DMS 273 (cell line): ENCODE measurements around the gene PIK3R6.

Experiments used
- DNase-seq: peaks from one replicate; lab custom pipeline; 2025; ENCODE audit not compliant: unreplicated experiment; lab: John Stamatoyannopoulos, UW

PIK3R6 gene

DNA sequence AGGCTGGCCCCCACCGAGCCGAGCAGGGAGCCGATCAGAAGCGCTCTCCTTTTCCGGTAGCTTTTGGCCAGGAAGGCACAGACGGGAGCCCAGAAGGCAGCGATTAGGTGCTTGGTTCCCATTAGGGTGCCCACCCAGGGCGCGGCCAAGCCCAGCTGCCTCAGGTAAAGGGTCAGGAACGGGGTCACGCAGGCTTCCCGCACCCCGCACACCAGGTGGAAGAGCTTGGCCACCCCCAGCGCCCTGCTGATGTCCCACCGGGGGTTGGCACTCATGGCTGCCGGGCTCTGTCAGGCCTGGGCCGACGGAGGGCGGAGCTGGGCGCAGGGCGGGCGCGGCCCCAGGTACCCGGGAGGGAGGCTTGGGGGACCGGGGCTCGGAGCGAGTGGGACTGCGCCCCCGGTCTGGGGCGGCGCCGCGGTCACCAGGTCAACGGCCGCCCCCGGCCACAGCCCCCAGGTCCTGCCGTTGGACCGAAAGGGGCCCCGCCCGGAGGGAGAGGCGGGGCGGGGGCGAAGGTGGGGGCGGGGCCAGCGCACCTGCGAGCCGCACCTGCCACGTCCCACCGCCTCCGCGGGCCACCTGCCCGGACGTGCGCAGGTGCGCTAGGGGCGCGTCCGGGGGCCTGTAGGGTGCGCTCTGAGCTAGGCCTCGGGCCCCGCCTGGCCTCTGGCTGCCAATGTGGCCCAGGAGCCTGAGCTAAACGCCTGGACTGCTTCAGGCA, 68.5 kb downstream of the PIK3R6 start, which contains the start of gene MFSD6L:
TSS of gene MFSD6L (minus strand) at position 520 of the 724 bp plus-strand sequence. CDS start at position 275, 245 bp downstream.
- DNase-seq = peak; percentile 15

DNA sequence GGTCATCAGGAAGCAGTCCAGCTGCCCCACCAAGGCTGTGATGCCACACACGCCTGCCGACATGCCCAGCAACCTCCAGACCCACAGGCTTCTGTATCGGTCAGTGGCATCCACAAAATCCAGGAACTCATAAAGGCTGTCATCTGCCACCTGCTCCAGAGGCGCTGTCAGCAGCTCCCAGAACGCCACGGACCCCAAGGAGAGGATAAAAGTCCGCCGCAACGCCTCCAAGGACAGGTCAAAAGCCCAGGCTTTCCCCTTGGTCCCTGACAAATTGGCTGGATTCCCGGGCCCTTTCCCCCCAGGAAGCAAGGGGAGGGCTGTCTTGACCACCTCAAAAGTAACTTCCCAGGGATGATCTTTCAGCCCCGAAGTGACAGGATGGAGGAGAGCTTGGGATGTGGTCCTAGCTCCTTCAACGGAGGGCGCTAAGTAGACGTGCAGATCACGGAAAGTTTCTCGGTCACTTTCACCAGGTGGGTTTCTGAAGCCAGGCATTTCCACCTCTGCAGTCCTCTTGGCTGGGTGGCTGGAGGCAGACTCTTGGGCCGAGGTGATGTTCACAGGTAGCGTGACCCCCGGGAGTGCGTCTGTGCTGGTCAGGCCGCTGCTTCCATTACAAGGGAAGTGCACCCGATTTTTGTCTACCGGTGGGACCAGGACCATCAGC, 69.2 kb downstream of the PIK3R6 start:
- DNase-seq = no peak

DNA sequence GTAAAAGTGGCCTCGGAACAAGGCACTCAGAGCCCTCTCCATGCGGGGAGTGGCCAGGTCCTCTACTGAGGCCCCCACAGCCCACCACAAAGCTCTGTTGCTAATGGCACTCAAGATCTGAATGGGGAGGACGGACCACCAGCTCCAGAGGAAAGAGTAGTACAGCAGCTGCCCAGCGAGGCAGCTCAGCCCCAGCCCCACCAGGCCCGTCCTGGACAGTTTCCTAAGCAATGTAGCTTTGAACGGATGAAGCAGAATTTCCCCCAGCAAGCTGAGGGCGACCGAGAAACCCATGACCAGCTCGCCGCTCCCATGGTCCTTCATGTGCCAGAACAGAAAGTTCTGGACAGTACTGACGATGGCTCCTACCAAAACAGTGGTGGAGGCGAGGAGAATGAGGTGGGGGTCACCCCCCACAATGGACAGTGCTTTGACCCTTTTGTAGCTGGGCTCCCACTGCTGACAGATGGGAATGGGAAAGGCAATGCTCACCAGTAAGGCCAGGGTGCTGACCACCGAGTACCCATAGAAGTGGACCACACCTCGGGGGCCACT, 69.8 kb downstream of the PIK3R6 start:
- no peak for DNase-seq

DNA sequence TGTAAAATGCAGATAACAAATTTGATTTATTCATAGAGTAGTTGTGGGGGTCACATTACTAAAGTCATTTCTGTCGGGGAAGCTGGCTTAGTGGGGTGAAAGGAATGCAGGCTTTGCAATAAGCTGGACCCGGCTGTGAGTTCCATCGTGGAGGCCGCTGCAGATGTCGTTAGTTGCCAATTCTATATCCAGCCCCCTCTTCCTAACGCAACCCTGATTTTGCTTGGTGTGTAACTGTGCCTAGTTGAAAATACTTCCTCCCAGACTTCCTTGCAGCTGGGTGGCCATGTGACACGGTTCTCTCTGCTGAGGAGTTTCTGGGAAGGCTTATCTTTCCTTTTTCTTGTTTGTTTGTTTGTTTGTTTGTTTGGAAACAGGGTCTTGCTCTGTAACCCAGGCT, 72.8 kb downstream of the PIK3R6 start:
- DNase-seq = no peak

DNA sequence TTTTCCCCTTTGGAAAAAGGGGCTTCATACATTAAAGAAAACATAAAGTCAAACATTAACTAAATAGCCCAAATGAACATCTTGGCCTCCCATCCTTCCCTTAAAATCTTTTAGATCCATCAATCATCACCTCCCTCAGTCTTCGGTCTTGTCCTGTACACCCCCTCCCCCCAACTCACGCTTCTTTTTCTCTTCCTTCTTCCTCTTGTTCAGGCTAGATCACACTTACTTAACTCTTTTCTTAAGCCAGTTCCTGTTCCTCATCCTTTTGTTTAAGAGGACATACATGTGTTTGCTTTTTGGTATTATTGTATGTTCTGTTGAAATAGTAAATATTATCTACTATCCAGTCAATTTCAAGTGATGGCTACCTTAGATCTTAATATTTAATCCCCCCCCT, 73.8 kb downstream of the PIK3R6 start:
- DNase-seq = no peak

DNA sequence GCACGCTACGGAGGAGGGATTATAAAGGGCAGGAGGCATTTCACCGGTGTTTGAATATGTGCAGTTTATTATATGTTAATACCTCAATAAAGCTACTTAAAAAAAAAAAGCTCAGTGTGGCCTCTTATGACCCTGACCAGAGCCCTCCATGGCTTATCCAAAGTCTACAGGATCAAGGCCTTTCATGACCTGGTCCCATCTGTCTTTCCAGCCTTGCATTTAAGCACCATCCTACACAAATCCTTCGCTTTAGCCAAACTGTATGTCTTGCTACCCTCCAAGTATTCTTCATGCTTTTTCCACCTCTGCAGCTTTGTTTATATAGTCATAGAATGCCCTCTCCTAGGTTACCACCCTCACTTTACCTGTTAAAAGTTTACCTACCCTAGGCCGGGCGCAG, 74.8 kb downstream of the PIK3R6 start:
- DNase-seq = no peak

DNA sequence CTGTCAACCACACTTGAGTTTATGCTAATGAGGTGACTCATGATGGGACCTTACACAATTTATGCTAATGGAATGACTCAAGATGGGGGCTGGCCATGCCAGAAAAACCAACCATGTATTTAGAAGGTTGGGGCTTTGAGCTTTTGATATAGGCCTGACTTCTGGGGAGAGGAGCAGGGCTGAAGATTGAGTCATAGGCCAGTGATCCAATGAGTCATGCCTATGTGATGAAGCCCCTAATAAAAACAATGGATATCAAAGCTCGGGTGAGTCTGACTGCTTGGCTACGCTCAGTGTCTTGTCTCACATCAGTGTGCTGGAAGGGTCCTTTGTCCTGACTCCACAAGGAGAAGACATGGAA, 75.6 kb downstream of the PIK3R6 start:
- DNase-seq = no peak

DNA sequence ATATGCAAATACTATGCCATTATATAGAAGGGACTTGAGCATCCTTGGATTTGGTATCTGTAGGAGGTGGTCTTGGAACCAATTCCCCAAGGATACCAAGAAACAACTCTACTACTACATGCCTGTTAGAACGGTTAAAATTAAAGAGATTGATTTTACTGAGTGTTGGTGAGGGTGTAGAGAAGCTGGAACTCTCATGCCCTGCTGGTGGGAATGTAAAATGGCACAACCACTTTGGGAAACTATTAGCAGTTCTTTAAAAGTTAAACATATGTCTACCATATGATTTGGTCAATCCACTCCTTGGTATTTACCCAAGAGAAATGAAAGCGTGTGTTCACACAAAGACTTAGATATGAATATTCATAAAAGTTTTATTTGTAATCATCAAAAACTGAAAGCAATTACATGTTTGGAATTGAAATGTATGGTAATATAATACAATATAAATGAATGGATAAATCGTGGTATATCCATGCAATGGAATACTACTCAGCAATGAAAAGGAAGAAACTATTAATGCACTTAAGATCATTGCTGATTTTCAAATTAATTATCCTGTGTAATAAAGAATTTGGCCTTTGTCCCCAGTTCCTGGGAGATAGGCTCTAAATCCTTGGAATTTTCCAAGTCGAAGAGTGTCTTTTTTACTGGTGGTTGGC, 76.1 kb downstream of the PIK3R6 start:
- DNase-seq = no peak

DNA sequence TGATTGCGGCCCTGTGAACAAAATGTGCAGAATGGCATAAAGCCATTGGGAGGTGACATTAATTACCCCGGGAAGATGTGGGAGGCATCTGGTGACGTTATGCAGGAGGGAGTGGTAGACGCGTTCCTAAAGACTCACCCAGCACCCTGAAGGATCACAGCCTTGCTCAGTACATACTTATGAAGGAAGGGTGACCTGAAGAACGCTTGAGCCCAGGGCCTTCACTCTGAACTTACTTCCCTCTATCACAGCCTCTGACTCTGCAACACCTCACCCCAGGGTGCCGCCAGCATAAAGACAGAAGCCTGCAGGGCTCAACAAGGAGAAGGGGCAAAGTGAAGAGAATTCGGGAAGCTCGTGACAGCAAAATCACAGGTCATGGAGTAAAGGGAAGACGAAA, 77.7 kb downstream of the PIK3R6 start:
- no peak for DNase-seq

DNA sequence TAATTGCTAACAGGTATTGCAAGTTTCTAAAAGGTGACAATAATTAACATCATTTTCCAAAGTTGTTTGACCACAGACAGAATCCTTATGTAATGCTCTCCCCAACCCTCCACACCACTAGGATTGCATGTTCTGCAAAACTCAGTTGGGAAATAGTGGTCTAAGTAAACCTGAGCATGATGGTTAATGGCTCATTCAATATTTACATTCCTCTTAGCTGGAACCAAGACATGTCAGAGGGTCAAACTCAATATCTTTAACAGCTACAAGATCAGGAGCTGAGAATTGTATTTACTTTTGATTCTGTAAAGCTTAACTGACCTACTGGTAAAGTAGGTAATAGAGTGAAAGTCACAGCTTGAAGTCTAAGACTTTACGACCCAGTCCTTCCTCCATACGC, 78.5 kb downstream of the PIK3R6 start:
- no peak for DNase-seq

DNA sequence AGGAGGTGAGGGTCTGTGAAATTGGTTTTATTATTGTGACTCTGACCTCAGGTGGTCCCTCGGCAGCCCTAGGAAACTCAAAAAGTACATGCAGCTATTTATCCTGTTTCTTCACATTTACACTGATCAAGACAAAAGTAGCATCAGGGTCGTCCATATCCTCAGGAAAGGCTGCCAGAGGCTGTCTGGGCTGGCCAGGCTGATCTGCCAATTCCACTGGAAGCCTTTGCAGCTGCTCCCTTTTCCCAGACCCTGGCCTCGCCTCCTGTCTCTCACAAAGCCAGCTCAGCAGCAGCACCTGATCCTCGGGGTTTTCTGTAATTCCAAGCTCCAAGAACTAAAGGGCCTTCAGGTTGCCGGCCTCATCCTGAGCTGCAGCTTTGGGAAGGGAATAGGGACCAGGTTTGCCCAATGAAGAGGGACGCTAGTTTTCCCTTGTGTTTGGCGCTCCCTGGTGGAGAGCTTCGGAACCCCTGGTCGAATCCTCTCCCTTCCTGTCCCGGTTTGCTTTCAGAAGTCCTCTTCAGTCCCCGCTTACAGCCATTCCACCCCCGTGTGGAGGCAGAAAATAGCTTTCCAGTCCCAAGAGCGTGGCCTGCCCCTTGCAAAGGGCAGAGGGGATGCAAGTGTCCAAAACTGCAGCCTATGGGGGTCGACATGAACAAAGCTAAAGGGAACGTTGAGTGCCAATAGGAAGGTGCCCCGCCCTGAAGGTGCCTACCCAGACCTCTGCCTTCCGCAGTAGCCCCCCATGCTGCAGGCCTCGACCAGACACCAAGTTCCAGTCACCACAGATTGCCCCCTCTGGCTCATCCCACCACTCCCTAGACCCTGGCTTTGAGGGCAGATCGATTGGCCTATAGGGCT, 81.7 kb downstream of the PIK3R6 start:
- peak; percentile 84 for DNase-seq

DNA sequence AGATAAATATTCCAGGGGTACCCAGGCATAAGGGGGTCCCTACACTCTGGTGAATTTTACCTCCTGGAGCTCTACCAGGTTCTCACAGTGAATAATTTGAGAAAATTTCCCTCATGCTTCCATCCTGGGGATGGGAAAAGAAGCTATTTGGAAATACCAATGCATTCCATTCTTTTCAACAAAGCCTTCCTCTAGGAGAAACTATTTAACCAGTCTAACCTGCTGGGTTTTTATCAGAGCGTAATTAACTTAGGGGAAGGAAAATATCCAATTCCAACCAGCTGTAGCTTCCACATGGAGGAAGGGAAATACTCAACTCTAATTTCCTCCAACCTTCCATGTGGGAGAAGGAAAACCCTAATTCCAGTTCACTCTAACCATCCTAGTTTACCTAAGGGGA, 85.3 kb downstream of the PIK3R6 start:
- DNase-seq = no peak

DNA sequence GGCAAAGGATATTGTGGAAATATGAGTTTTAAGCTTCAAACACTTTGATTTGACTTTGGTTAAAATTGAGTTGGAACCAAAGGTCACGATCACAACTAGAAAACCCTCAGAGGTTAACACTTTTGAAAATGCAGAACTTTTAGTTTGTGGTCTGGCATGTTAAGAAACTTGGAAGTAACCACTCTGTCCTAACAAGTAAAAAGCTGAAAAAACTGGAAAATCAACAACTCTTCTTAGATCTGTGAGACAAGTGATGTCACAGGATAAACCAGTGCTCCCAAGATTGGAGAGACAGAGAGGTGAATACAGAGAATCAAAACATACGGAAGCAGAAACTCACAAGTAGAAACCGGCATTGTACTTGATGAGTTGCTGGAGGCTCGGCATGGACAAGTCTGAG, 85.7 kb downstream of the PIK3R6 start:
- no peak for DNase-seq

DNA sequence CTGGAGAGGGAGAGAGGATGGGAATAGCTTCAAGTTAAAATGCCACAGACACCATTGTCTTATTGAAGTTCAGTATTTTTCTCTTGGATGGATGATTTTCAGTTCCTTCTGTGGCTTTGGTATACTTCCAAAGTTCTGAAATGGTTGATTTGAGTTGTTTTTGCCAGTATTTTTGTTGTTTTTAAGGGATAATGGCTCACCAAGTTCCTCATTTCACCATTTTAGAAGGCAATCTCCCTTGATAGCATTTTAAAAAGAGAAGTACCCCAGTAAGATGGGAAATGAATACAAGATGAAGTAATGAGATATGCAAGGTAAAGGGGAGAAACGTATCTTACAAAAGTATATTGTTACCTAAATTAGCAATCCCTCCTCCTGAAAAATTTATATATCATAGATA, 90.6 kb downstream of the PIK3R6 start:
- DNase-seq = no peak

DNA sequence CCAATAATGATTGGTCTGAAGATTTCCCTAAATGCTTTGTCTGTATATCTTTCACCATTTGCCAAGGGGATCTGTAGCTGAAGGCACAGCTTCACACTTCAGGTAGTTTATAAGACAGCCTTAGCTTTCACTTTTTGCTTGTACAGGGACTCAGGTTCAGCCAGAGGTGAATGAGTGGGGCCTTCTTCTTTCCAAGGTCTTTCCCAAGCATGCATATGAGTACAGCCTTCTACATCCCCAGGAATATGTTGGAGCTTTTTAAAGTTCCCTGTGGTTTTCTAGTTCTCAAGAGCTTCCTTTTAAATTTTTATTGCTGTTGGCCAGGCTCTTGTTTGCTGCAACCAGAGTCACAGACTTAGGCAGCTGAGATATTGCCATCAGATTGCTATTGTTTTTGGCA, 91.2 kb downstream of the PIK3R6 start:
- DNase-seq = no peak

DNA sequence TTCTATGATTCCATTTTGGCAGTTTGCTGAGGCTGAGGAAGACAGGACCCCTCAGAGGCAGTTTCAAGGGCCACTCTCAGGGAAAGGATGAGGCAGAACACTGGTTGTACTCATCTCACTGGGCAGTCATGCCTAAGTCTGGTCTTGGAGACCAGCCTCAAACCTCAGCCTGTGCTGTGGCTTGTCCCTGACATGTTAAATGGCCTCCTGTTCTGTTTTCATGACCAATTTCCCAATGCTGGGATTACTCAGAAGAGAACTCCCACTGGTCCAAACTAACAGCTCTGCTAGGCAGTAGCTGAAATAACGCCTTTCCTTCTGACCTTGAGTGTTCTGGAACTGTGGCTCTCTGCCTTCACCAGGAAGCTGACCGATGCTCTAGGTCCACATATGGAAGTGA, 100.7 kb downstream of the PIK3R6 start:
- no peak for DNase-seq

DNA sequence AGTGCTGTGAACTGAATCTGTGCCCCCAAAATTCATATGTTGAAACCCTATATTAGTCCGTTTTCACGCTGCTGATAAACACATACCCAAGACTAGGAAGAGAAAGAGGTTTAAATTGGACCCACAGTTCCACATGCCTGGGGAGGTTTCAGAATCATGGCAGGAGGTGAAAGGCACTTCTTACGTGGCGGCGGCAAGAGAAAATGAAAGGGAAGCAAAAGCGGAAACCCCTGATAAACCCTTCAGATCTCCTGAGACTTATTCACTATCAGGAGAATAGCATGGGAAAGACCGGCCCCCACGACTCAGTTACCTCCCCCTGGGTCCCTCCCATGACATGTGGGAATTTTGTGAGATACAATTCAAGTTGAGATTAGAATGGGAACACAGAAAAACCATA, 105.5 kb downstream of the PIK3R6 start:
- DNase-seq = no peak

DNA sequence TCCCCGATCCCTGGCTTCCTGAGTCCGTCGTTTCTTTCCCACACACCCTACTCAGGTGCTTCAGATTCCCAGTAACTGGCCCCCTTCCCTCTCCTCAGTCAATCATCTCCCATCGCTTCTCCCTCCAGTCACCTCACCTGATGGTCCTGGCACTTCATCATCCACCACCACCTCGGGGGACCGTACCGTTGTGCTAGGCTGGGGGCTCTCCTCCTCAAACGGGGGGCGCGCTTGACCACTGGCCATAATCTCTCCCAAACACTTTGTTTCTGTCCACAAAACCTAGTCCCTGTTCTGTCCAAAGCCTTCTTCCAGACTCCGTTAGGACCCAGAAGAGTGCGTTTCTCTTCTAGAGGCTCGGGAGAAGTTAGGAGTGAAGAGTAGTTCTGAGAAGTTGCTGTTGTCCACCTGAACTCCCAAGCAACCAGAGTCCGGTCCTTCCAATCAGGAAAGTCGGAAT, 109.3 kb downstream of the PIK3R6 start, which contains the start of gene SPDYE4:
TSS of gene SPDYE4 (minus strand) at position 410 of the 460 bp plus-strand sequence. CDS start at position 246, 164 bp downstream.
- no peak for DNase-seq

DNA sequence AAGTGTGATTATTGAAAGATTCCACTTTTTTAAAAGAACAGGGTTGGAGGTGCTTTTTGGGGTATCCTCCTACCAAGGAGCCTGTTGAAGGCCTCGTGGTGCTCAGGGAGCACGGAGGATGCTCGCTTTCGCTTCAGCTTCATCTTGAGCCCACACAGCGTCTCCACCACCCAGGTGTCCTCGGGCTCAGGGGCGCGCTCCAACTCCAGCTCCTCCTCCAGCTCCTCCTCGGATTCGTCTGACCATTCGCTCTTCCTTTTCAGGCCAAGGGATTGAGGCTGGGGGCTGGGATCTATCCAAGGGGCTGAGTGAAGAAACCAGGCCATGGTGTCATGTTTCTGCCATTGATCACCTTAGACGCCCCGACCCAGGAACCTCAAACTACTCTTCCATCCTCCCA, 110.3 kb downstream of the PIK3R6 start:
- DNase-seq = no peak

DNA sequence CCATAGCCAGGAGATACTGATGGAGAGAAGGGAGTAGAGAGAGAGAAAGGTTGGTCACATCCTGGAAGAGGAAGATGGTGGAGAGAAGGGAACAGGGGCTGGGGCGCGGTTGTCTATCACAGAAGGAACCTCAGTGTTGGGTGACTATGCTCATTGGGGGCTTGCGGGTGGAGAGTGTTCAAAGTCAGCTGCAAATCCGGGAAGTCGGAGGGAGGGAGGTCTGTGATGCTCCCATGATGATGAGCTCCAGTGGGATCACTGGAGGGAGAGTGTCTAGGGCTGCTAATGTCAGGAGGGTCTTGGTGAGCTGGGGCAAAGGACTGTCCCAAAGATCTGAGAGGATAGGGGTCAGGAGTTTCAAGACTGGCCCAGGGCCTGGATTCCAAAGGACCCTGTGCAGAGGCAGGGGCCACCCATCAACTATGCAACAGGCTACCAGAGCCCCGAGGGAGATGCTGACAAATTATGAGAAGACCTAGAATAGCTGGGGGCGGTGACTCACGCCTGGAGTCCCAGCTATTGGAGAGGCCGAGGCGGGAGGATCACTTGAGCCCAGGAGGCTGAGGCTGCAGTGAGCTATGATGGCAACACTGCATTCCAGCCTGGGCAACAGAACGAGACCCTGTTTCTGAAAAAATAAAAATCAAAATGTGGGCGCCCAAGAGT, 111.8 kb downstream of the PIK3R6 start:
- no peak for DNase-seq
